PC-9 (cell line): ENCODE results near the gene IL4I1. TPM values are rescaled to one million over a fixed set of nuclear protein-coding genes. Genes with fewer than 3 reads are reported as not detected.

Experiments
- BruUV-seq: library from RNA; stranded (reverse); fragments of 400-500 nt; replicated peaks from 2 replicates; lab custom pipeline; 2021; lab: Mats Ljungman, UMichigan
- CTCF ChIA-PET: fragments of 300-600 bp; sonication (Branson Sonifier 250); formaldehyde crosslinking; loops from one replicate; lab custom pipeline; 2022; ENCODE audit warnings: antibody characterized with exemption; lab: Charles Lee
- POLR2A ChIA-PET: fragments of 300-600 bp; sonication (Branson Sonifier 250); formaldehyde crosslinking; loops from one replicate; lab custom pipeline; 2022; ENCODE audit warnings: antibody characterized with exemption; ENCODE audit not compliant: unreplicated experiment; lab: Charles Lee
- DNase-seq, 2 experiments: peaks; one replicate each; pipeline versions ENCODE4 v3.0.0 to v3.0.0-alpha.2; 2015 to 2022; ENCODE audit warnings: mixed read lengths in 1 of 2
- H2AFZ ChIP-seq: fragments of 200-600 bp; sonication (generic); 2 replicates; pipeline ENCODE4 v1.8.1; 2017; ENCODE audit warnings: antibody characterized with exemption
- H3F3A ChIP-seq: fragments of 200-600 bp; sonication (generic); 2 replicates; pipeline ENCODE4 v1.8.1; 2017; ENCODE audit warnings: antibody characterized with exemption, mild to moderate bottlenecking, low read depth; ENCODE audit not compliant: insufficient read depth
- H3K27ac ChIP-seq: fragments of 200-600 bp; sonication (generic); 2 replicates; pipeline ENCODE4 v1.6.1; 2016; ENCODE audit warnings: mixed run types
- H3K27me3 ChIP-seq: fragments of 200-600 bp; sonication (generic); 2 replicates; pipeline ENCODE4 v1.6.1; 2016; ENCODE audit warnings: low read depth, mixed run types; ENCODE audit not compliant: insufficient read depth
- H3K36me3 ChIP-seq: fragments of 200-600 bp; sonication (generic); 2 replicates; pipeline ENCODE4 v1.6.1; 2016; ENCODE audit warnings: low read depth, mixed run types
- H3K4me1 ChIP-seq: fragments of 200-600 bp; sonication (generic); replicated peaks from 2 replicates; pipeline ENCODE4 v1.6.1; 2016; ENCODE audit warnings: mixed run types; ENCODE audit not compliant: insufficient read depth
- H3K4me2 ChIP-seq: fragments of 200-600 bp; sonication (generic); 2 replicates; pipeline ENCODE4 v1.6.1; 2017; ENCODE audit warnings: mixed run types
- H3K4me3 ChIP-seq: fragments of 200-600 bp; sonication (generic); 2 replicates; pipeline ENCODE4 v1.6.1; 2016; ENCODE audit warnings: mixed run types
- H3K79me2 ChIP-seq: fragments of 200-600 bp; sonication (generic); 2 replicates; pipeline ENCODE4 v1.6.1; 2017; ENCODE audit warnings: low read depth, mixed run types
- H3K9me2 ChIP-seq: fragments of 200-600 bp; sonication (generic); 2 replicates; pipeline ENCODE4 v1.8.1; 2017; ENCODE audit warnings: mild to moderate bottlenecking; ENCODE audit not compliant: insufficient read depth
- H3K9me3 ChIP-seq: fragments of 200-600 bp; sonication (generic); 2 replicates; pipeline ENCODE4 v1.8.1; 2016; ENCODE audit warnings: low read depth; ENCODE audit not compliant: insufficient read depth
- H4K20me1 ChIP-seq: fragments of 200-600 bp; sonication (generic); 2 replicates; pipeline ENCODE4 v1.8.1; 2017; ENCODE audit not compliant: insufficient read depth
- EZH2 ChIP-seq: fragments of 200-600 bp; sonication (generic); IDR thresholded peaks from 2 replicates; pipeline ENCODE4 v1.8.0; 2017; ENCODE audit warnings: antibody characterized with exemption, low read depth
- intact Hi-C: fragments of 100-400 bp; cut with micrococcal nuclease; formaldehyde crosslinking; loops from one replicate; pipeline ENCODE4 v1.10.0; 2022; ENCODE audit not compliant: unreplicated experiment
- total RNA-seq: library from RNA; stranded (reverse); gene quantifications from 2 replicates; pipeline ENCODE4 v1.2.3, GENCODE V29; 2021
- TF ChIP-seq, protein P1 (sequence below): fragments of 200-600 bp; sonication (generic); conservative IDR thresholded peaks from 2 replicates; pipeline ENCODE4 v1.6.1; 2017; ENCODE audit warnings: mixed run types, antibody characterized with exemption, mild to moderate bottlenecking, moderate library complexity

Gene IL4I1
- total RNA-seq, 1 experiment from 2014 or later, result not detected

DNA sequence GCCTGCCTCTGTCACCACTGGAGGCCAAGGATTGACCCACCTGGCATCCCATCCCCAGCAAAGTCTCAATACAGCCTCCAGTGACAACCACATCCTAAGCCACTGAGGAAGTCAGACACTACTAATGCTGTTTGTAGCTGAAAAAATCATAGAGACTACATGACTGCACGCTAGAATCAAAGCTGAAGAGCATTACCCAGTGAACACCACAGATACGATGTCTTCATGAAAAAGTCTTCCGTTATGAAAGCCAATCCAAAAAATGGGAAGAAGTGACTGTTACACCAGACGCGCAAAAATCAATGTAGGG lies 43.8 kb upstream of the IL4I1 start:
- Histone ChIP-seq H4K20me1 (peaks cover 6% of the 10 kb centered on the region; the same call in 1 of the 2 replicates), H3K4me3 (no peak overlapping the region), H3K4me1 (peaks cover 13% of the 10 kb centered on the region), H2AFZ (no peak overlapping the region), H3K9me2 (no peaks in the 10 kb centered on the region), H3K27me3 (no peaks in the 10 kb centered on the region), H3K27ac (no peak overlapping the region), H3K36me3 (no peaks in the 10 kb centered on the region), H3F3A (peaks cover 12% of the 10 kb centered on the region; the same call in 1 of the 2 replicates), H3K4me2 (no peak overlapping the region), H3K9me3 (no peaks in the 10 kb centered on the region), H3K79me2 (no peaks in the 10 kb centered on the region)
- no peak for TF ChIP-seq EZH2
- TF ChIP-seq, protein P1, sequence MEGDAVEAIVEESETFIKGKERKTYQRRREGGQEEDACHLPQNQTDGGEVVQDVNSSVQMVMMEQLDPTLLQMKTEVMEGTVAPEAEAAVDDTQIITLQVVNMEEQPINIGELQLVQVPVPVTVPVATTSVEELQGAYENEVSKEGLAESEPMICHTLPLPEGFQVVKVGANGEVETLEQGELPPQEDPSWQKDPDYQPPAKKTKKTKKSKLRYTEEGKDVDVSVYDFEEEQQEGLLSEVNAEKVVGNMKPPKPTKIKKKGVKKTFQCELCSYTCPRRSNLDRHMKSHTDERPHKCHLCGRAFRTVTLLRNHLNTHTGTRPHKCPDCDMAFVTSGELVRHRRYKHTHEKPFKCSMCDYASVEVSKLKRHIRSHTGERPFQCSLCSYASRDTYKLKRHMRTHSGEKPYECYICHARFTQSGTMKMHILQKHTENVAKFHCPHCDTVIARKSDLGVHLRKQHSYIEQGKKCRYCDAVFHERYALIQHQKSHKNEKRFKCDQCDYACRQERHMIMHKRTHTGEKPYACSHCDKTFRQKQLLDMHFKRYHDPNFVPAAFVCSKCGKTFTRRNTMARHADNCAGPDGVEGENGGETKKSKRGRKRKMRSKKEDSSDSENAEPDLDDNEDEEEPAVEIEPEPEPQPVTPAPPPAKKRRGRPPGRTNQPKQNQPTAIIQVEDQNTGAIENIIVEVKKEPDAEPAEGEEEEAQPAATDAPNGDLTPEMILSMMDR, result no peak
- ChIA-PET POLR2A (no interaction called here), CTCF (no interaction called here)
- DNase-seq, result no peak
- BruUV-seq, result no TSS peak
- intact Hi-C loops, result no loop called here

DNA sequence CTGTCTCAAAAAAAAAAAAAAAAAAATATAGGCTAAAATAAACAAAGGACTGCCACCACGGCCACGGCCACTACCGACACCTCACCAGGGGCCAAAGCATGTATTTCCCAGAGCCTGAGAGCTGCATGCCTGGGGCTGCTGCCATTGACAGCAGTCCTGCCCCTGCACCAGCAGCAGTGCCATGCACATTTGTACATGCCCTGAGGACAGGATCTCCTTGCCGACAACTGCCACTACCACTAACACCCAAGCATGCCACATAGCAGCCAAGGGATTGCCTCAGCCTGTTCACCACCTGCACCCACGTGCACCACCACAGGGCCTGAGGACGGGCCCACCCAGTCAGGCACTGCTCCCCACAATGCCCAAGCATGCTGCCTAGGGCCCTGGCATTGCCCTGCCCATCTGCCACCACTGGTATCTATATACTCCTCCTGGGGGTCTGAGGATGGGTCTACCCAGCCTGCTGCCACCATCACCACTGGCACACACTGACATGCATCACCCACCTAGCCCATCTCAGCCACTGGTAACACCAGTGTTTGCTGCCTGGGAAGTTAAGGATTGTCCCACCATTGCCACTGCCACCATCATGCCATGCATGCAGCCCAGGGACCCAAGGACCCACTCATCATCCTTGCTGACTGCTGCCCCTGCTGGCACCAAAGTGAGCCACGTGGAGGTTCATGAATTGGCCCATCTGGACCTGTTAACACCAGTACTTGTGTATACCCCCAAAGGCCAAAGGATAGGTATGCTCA lies 43.2 kb upstream of the IL4I1 start:
- H3K9me2 ChIP-seq, result no peaks in the 10 kb centered on the region
- no peak overlapping the region for H3K4me3 ChIP-seq
- H3K79me2 ChIP-seq, result no peaks in the 10 kb centered on the region
- intact Hi-C loops, result no loop called here
- no TSS peak for BruUV-seq
- H3K4me2 ChIP-seq, result no peak overlapping the region
- no peak overlapping the region for H2AFZ ChIP-seq
- peaks cover 6% of the 10 kb centered on the region; the same call in 1 of the 2 replicates for H4K20me1 ChIP-seq
- ChIA-PET CTCF (interaction anchor here (0.7 kb wide), 1 partner anchor 14 kb away, joined by 3 read pairs; no protein-coding TSS in a partner anchor), POLR2A (no interaction called here)
- DNase-seq, result no peak
- TF ChIP-seq, protein P1, result no peak; the same call in 1 of the 2 replicates
- no peak for TF ChIP-seq EZH2
- peaks cover 12% of the 10 kb centered on the region; the same call in 1 of the 2 replicates for H3F3A ChIP-seq
- H3K4me1 ChIP-seq, result peaks cover 13% of the 10 kb centered on the region
- H3K36me3 ChIP-seq, result no peaks in the 10 kb centered on the region
- no peak overlapping the region for H3K27ac ChIP-seq
- H3K9me3 ChIP-seq, result no peaks in the 10 kb centered on the region
- H3K27me3 ChIP-seq, result no peaks in the 10 kb centered on the region

DNA sequence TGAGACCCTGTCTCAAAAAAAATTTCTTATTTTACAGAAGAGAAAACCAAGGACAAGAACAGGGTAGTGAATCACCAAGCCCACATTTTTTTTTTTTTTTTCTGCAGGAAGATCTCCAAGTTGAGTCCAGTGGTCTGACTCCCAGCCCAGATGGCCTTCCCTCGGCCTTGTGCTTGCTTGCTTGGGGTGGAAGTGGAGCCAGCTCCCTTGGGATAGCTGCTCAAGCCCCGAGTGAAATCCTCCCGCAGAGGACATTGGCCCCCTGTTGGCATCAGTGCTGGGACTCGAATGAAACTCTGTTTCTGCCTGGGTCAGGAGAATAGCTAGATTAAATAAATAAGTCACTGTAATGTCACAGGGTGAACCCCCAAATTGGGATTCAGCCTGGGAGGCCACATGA lies 42.0 kb upstream of the IL4I1 start:
- H3K4me3 ChIP-seq, result no peak overlapping the region
- H3K9me3 ChIP-seq, result no peaks in the 10 kb centered on the region
- H3K9me2 ChIP-seq, result no peaks in the 10 kb centered on the region
- peaks cover 12% of the 10 kb centered on the region; the same call in 1 of the 2 replicates for H3F3A ChIP-seq
- BruUV-seq, result no TSS peak
- peaks cover 6% of the 10 kb centered on the region; the same call in 1 of the 2 replicates for H4K20me1 ChIP-seq
- no peaks in the 10 kb centered on the region for H3K27me3 ChIP-seq
- no peak overlapping the region for H3K4me2 ChIP-seq
- H2AFZ ChIP-seq, result no peak overlapping the region
- TF ChIP-seq EZH2, result no peak
- TF ChIP-seq, protein P1, result no peak
- H3K79me2 ChIP-seq, result no peaks in the 10 kb centered on the region
- no peak overlapping the region for H3K27ac ChIP-seq
- DNase-seq, result no peak
- intact Hi-C loops, result no loop called here
- POLR2A ChIA-PET, result no interaction called here
- CTCF ChIA-PET, result no interaction called here
- H3K4me1 ChIP-seq, result peaks cover 13% of the 10 kb centered on the region
- no peaks in the 10 kb centered on the region for H3K36me3 ChIP-seq
